Measurements from ENCODE around the gene NAA30.

GRCh38 chr14:57388067-57388466 lies 2.3 kb upstream of the NAA30 start:
- TF ChIP-seq EZH2 (IDR thresholded peaks at IDR 0.05) (no peak), YY1 (IDR thresholded peaks at IDR 0.05; ENCODE audit: extremely low read depth, insufficient replicate concordance, low read depth, low read length) (no peak), EZH2phosphoT487 (IDR thresholded peaks at IDR 0.05; ENCODE audit: borderline replicate concordance) (no peak), POLR2AphosphoS5 (IDR thresholded peaks at IDR 0.05; ENCODE audit: low read depth, low read length) (no peak), ZBTB33 (IDR thresholded peaks at IDR 0.05; ENCODE audit: extremely low read depth, insufficient replicate concordance, low read length) (no peak), POLR2A (IDR thresholded peaks at IDR 0.05; ENCODE audit: borderline replicate concordance, extremely low read depth, insufficient read depth, insufficient read length) (no peak)
- TF ChIP-seq, protein P1, sequence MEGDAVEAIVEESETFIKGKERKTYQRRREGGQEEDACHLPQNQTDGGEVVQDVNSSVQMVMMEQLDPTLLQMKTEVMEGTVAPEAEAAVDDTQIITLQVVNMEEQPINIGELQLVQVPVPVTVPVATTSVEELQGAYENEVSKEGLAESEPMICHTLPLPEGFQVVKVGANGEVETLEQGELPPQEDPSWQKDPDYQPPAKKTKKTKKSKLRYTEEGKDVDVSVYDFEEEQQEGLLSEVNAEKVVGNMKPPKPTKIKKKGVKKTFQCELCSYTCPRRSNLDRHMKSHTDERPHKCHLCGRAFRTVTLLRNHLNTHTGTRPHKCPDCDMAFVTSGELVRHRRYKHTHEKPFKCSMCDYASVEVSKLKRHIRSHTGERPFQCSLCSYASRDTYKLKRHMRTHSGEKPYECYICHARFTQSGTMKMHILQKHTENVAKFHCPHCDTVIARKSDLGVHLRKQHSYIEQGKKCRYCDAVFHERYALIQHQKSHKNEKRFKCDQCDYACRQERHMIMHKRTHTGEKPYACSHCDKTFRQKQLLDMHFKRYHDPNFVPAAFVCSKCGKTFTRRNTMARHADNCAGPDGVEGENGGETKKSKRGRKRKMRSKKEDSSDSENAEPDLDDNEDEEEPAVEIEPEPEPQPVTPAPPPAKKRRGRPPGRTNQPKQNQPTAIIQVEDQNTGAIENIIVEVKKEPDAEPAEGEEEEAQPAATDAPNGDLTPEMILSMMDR (IDR thresholded peaks at IDR 0.05 in 2 of 3, conservative IDR thresholded peaks at IDR 0.05 in 1 of 3; ENCODE audit: borderline replicate concordance in 1 of 3, insufficient read depth in 1 of 3, low read depth in 2 of 3, low read length in 2 of 3), result no peak
